HG02943 (cell line): ENCODE measurements around the gene SMNDC1.
A peak's percentile ranks its signal among the peaks of the same experiment; 100 is the strongest.
"Not testable (repeated sequence)": the region's sequence is repeated elsewhere in the genome, so short reads cannot be mapped to it uniquely, and the experiment has no call there.

Experiments used
- ATAC-seq: cut with Tn5 transposase; IDR thresholded peaks from one replicate; pipeline ENCODE4 v1.9.1; 2021; ENCODE audit warnings: mild to moderate bottlenecking, low read depth, moderate library complexity; ENCODE audit not compliant: unreplicated experiment

Gene SMNDC1

GRCh38 chr10:110259317-110259716, 45.4 kb downstream of the SMNDC1 start:
- ATAC-seq, result no peak

- ATAC-seq, result no peak
Measured at GRCh38 chr10:110258542-110258941, 46.2 kb downstream of the SMNDC1 start.

GRCh38 chr10:110254467-110254866, 50.3 kb downstream of the SMNDC1 start:
- ATAC-seq, result no peak

GRCh38 chr10:110252151-110252550, 52.6 kb downstream of the SMNDC1 start:
- ATAC-seq, result no peak

GRCh38 chr10:110251392-110251791, 53.3 kb downstream of the SMNDC1 start:
- ATAC-seq, result peak; percentile 80

- ATAC-seq, result peak; percentile 64
Measured at GRCh38 chr10:110249489-110249888, 55.2 kb downstream of the SMNDC1 start.

GRCh38 chr10:110247833-110248232, 56.9 kb downstream of the SMNDC1 start:
- ATAC-seq, result not testable (repeated sequence)

GRCh38 chr10:110244550-110244949, 60.2 kb downstream of the SMNDC1 start:
- ATAC-seq, result no peak

- no peak for ATAC-seq
Measured at GRCh38 chr10:110242511-110242910, 62.2 kb downstream of the SMNDC1 start.

GRCh38 chr10:110241841-110242240, 62.9 kb downstream of the SMNDC1 start:
- ATAC-seq, result no peak

- no peak for ATAC-seq
Measured at GRCh38 chr10:110241407-110241806, 63.3 kb downstream of the SMNDC1 start.
